Heart right ventricle (tissue), 16 donors: Measurements from ENCODE around the gene IFFO2. TPM values are rescaled to one million over a fixed set of nuclear protein-coding genes. Genes with fewer than 3 reads are reported as not detected.

Experiments used
- ATAC-seq, 8 donors: fragments of 200-7000 bp; cut with Tn5 transposase; one replicate each; pipeline ENCODE4 v1.9.1; 2020; ENCODE audit warnings: mild to moderate bottlenecking in 8 of 8, moderate library complexity in 8 of 8, moderate number of reproducible peaks in 1 of 8
- DNase-seq, 2 donors: peaks; one replicate each; pipeline ENCODE4 v3.0.0-alpha.2; 2020
- H3K27ac ChIP-seq, 10 donors: fragments of 200-600 bp; sonication (generic) in 2 of 10; one replicate each; pipeline versions ENCODE4 v1.5.0 to v1.8.0; 2020 to 2022; ENCODE audit warnings: mild to moderate bottlenecking in 3 of 10
- H3K27me3 ChIP-seq, 7 donors: fragments of 200-600 bp; one replicate each; pipeline ENCODE4 v1.8.0; 2021 to 2022; ENCODE audit warnings: mild to moderate bottlenecking in 2 of 7
- H3K36me3 ChIP-seq, 9 donors: fragments of 200-600 bp; sonication (generic) in 1 of 9; one replicate each; pipeline versions ENCODE4 v1.5.0 to v1.8.0; 2020 to 2022; ENCODE audit warnings: mild to moderate bottlenecking in 2 of 9
- H3K4me1 ChIP-seq, 9 donors: fragments of 200-600 bp; sonication (generic) in 1 of 9; one replicate each; pipeline versions ENCODE4 v1.5.0 to v1.8.0; 2020 to 2022; ENCODE audit warnings: mild to moderate bottlenecking in 4 of 9
- H3K4me3 ChIP-seq, 10 donors: fragments of 200-600 bp; sonication (generic) in 2 of 10; one replicate each; pipeline versions ENCODE4 v1.5.0 to v1.8.0; 2020 to 2022; ENCODE audit warnings: mild to moderate bottlenecking in 7 of 10, moderate library complexity in 2 of 10
- H3K9me3 ChIP-seq, 11 donors: fragments of 200-600 bp in 10 of 11; sonication (generic) in 2 of 11; one replicate each; pipeline versions ENCODE4 v1.5.0 to v1.8.0; 2013 to 2022; ENCODE audit warnings: mild to moderate bottlenecking in 2 of 11, control low read depth in 1 of 11, moderate library complexity in 1 of 11
- WGBS, 2 donors: extraction: QIAGEN DNeasy Blood & Tissue Kit; methylation state at CpG; one replicate each; pipeline ENCODE4 v1.1.7; 2013; ENCODE audit warnings: inconsistent platforms in 1 of 2; 5-methylcytosine and 5-hydroxymethylcytosine counted together
- intact Hi-C, 10 donors: fragments of 100-400 bp; cut with DNase I; formaldehyde crosslinking; loops; one replicate each; pipeline versions ENCODE4 v1.11.1 to v1.14.2; 2022
- polyA plus RNA-seq, 2 donors: library from polyadenylated mRNA; stranded (reverse); fragments of 200-250 nt; gene quantifications; one replicate each; pipeline ENCODE4 v1.2.3, GENCODE V29; 2013
- total RNA-seq, 10 donors: library from RNA; stranded (reverse); fragmentation: NEBNext Ultra II Directional in 3 of 10; extraction: Animal tissue kit (Norgen Biotek cat#: 25700) in 3 of 10; gene quantifications; one replicate each; pipeline versions ENCODE4 v1.2.1 to v1.2.4, GENCODE V29; 2021 to 2023
- TF ChIP-seq, protein P1 (sequence below), 9 donors: fragments of 200-600 bp; sonication (generic) in 2 of 9; IDR thresholded peaks; one replicate each; pipeline versions ENCODE4 v1.5.0 to v1.8.0; 2021 to 2022; ENCODE audit warnings: antibody characterized with exemption in 9 of 9, mild to moderate bottlenecking in 5 of 9, moderate library complexity in 1 of 9
- donor health status: Arrhythmogenic right ventricular cardiomyopathy.
- donor health status: ischemic (EF 13 %, LVEDD 7.1; RV severe dilation, severe dysfunction).
- donor health status: healthy with polysubstance abuse.
- donor health status: DM: no; HTN: yes; CAD: no.
- donor health status: DM: no; HTN: no; CAD: no.
- donor health status: ischemic (EF 25% LVEDD 6.9; RV normal size, moderate dysfunction).
- donor health status: ischemic (EF 25% LVEDD 5.7; RV mildly dilated, moderate dysfunction).
- donor health status: healthy.
- donor health status: DM: yes; HTN: yes; CAD: no.
- donor health status: Ischemic cardiomyopathy.
- donor health status: ischemic (EF 35%, LVEDD 5.7; RV mildly dilated, moderate dysfunction).
- donor health status: nonischemic (EF 11% LVEDD 7.7; RV severe dilation, severe dysfunction).
- donor health status: DM: yes; HTN: yes; CAD: no.
- donor health status: PGD.
- donor health status: ischemic (EF 29% LVEDD 5.4; RV normal size, mild dysfunction).
- donor health status: nonischemic (EF 23%, LVEDD 6.1; RV moderate dilation, normal function).

IFFO2 gene
- total and polyA plus RNA-seq, 12 donors = 2.2 to 8.2 (median 4.6) TPM

DNA sequence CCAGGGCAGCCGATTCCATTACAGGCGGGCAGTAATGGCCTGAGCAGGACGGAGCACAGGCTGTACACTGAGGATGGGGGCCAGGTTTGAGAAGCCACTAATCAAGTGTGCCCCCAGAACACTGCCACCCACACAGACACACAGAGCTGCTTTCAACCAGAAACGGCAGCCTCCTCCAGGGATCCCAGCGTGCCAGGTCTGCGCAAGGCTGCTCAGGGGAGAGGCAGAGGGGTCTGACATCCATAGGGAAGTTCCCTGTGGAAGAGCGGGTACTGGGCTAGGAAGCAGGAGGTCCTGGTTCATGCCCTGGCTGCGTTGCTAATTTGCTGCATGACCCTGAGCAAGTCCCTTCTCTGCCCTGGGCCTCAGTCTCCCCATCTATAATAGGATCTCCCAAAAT lies 28.1 kb downstream of the IFFO2 start:
- TF ChIP-seq, protein P1, sequence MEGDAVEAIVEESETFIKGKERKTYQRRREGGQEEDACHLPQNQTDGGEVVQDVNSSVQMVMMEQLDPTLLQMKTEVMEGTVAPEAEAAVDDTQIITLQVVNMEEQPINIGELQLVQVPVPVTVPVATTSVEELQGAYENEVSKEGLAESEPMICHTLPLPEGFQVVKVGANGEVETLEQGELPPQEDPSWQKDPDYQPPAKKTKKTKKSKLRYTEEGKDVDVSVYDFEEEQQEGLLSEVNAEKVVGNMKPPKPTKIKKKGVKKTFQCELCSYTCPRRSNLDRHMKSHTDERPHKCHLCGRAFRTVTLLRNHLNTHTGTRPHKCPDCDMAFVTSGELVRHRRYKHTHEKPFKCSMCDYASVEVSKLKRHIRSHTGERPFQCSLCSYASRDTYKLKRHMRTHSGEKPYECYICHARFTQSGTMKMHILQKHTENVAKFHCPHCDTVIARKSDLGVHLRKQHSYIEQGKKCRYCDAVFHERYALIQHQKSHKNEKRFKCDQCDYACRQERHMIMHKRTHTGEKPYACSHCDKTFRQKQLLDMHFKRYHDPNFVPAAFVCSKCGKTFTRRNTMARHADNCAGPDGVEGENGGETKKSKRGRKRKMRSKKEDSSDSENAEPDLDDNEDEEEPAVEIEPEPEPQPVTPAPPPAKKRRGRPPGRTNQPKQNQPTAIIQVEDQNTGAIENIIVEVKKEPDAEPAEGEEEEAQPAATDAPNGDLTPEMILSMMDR (IDR thresholded peaks at IDR 0.05) = no peak
- WGBS, 2 donors = 84 to 86% methylated on average over 8 of the region's 8 CpGs

DNA sequence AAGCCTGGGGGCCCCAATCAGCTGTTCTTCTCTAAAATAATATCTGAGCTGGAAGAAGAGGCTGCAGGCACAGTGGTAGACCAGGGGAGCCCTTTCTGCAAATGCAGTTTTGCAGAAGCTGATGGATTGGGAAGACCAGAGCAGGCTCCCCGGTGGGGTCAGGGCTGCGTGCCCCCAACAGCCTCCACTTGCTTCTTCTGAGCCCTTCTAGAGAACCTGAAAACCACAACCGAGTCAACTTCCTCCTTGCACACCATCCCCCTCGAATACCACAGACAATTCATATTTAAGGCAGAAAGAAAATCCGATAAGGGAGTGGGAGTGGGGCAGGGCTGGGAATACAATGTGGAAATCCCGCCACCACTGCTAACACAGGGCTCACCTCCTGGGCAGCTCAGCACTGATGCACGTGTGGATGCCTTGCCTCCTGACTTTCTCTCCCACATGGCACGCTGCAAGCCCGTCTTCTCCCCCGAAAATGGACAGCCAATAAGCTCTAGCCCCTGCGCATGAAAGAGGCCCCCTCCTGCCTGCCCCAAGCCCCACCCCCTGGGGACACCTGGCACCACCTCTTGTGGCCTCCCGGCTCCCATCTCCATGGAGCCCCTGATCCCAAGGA lies 28.7 kb downstream of the IFFO2 start:
- intact Hi-C loops = loop anchor here in 1 of 10 donors (2.0 kb wide), 1 partner anchor 13 kb away; no protein-coding TSS in a partner anchor
- DNase-seq (no peak), ATAC-seq (no peak)
- H3K4me1 ChIP-seq = peaks cover 38 to 82% (median 51%) of the 10 kb centered on the region in 9 donors
- WGBS, 2 donors = 60 to 61% methylated on average over 12 of the region's 12 CpGs
- TF ChIP-seq, protein P1 (IDR thresholded peaks at IDR 0.05) = no peak
- H3K27me3 ChIP-seq = no peaks in the 10 kb centered on the region
- H3K4me3 ChIP-seq = peak overlapping the region in 2 of 10 donors; percentile 22 to 39
- no peaks in the 10 kb centered on the region for H3K9me3 ChIP-seq
- no peaks in the 10 kb centered on the region for H3K36me3 ChIP-seq
- H3K27ac ChIP-seq = peak overlapping the region; percentile 81 to 97 (median 90)

More for the DNA sequence above, 28.1 kb downstream of the IFFO2 start:
- ATAC-seq = no peak
- DNase-seq = no peak
- H3K27me3 ChIP-seq = no peaks in the 10 kb centered on the region
- peak overlapping the region in 8 of 10 donors; percentile 5 to 97 (median 88) for H3K27ac ChIP-seq
- no peaks in the 10 kb centered on the region for H3K36me3 ChIP-seq
- peaks cover 32 to 82% (median 45%) of the 10 kb centered on the region in 9 donors for H3K4me1 ChIP-seq
- no peaks in the 10 kb centered on the region for H3K9me3 ChIP-seq
- intact Hi-C loops = no loop called here
- peak overlapping the region in 1 of 10 donors; percentile 39 for H3K4me3 ChIP-seq

DNA sequence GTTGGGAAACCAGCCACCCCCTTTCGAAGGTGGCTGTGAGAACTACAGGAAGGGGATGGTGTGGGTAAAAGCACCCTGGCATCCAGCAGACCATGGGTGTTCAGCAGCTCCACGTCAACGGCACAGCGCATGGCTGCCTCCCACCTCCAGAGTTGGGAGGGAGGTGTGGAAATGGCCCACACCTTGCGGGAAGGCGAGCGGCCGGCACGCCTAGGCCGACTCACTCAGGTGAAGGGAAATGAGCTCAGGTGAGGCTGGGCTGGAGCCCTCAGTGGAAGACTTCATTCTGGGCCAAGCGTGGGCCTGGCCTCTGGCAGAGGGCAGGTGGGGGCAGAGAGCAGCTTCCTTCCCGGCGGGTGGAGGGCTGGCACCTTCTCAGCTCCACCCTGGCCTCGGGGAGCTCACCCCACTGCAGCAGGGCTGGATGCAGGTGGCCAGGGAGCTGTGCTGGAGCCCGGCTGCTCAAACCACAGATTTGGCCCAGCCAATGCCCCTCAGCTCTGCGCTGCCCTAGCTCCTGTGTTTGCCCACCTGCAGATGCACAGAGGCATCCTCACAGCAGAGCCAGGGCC lies 29.3 kb downstream of the IFFO2 start:
- no peaks in the 10 kb centered on the region for H3K36me3 ChIP-seq
- TF ChIP-seq, protein P1 (IDR thresholded peaks at IDR 0.05) = no peak
- ATAC-seq (no peak), DNase-seq (no peak)
- H3K27ac ChIP-seq = peak overlapping the region; percentile 81 to 97 (median 90)
- no peaks in the 10 kb centered on the region for H3K27me3 ChIP-seq
- WGBS, 2 donors = 68 to 78% methylated on average over 16 of the region's 16 CpGs
- no peaks in the 10 kb centered on the region for H3K9me3 ChIP-seq
- H3K4me3 ChIP-seq = peak overlapping the region in 4 of 10 donors; percentile 12 to 39 (median 19)
- intact Hi-C loops = loop anchor here in 1 of 10 donors (2.0 kb wide), 1 partner anchor 14 kb away; no protein-coding TSS in a partner anchor
- peaks cover 42 to 84% (median 57%) of the 10 kb centered on the region in 9 donors for H3K4me1 ChIP-seq

- peaks cover 48 to 89% (median 64%) of the 10 kb centered on the region in 9 donors for H3K4me1 ChIP-seq
- ATAC-seq (peak; percentile 40 to 76 (median 68)), DNase-seq (peak in 1 of 2 donors; percentile 85)
- TF ChIP-seq, protein P1 (IDR thresholded peaks at IDR 0.05) = peak in 4 of 9 donors; percentile 7 to 26 (median 18)
- H3K9me3 ChIP-seq = no peaks in the 10 kb centered on the region
- peak overlapping the region in 5 of 10 donors; percentile 12 to 39 (median 17) for H3K4me3 ChIP-seq
- 39 to 41% methylated on average over 13 of the region's 13 CpGs for WGBS, 2 donors
- intact Hi-C loops = loop anchor here in 1 of 10 donors (2.0 kb wide), 1 partner anchor 14 kb away; no protein-coding TSS in a partner anchor
- H3K27ac ChIP-seq = peak overlapping the region; percentile 81 to 97 (median 90)
- no peaks in the 10 kb centered on the region for H3K27me3 ChIP-seq
- H3K36me3 ChIP-seq = no peaks in the 10 kb centered on the region
Observed at GRCh38 chr1:18926315-18927081, 30.0 kb downstream of the IFFO2 start.
